HFFc6 (cell line): Measurements from ENCODE around the gene BFSP2. TPM values are rescaled to one million over a fixed set of nuclear protein-coding genes. Genes with fewer than 3 reads are reported as not detected.

Experiments
- DNase-seq: peaks from one replicate; pipeline ENCODE4 v3.0.0-alpha.2; 2018
- H3K27ac Mint-ChIP-seq: 2 replicates; pipeline ENCODE4 v1.8.0; 2020; ENCODE audit warnings: mild to moderate bottlenecking, mixed read lengths
- H3K27me3 Mint-ChIP-seq: 2 replicates; pipeline ENCODE4 v1.8.0; 2021; ENCODE audit warnings: mild to moderate bottlenecking, moderate library complexity, mixed read lengths; ENCODE audit not compliant: insufficient read depth
- H3K36me3 Mint-ChIP-seq: 2 replicates; pipeline ENCODE4 v1.8.0; 2021; ENCODE audit warnings: low read depth, mixed read lengths
- H3K4me1 Mint-ChIP-seq: 2 replicates; pipeline ENCODE4 v1.8.0; 2020; ENCODE audit warnings: low read depth, mixed read lengths
- H3K4me3 Mint-ChIP-seq: 2 replicates; pipeline ENCODE4 v1.8.0; 2020; ENCODE audit warnings: mild to moderate bottlenecking, moderate library complexity, mixed read lengths
- H3K9me3 Mint-ChIP-seq: 2 replicates; pipeline ENCODE4 v1.8.0; 2020; ENCODE audit warnings: mild to moderate bottlenecking, mixed read lengths
- total RNA-seq, 6 experiments: library from RNA; stranded (reverse); fragmentation: NEBNext Ultra II Directional; extraction: Animal tissue kit (Norgen Biotek cat#: 25700); gene quantifications; 2 replicates in 1 of 6; 3 replicates in 5 of 6; pipeline ENCODE4 v1.2.3, GENCODE V29; 2021
- TF ChIP-seq, protein P1 (sequence below): fragments of 200-600 bp; sonication (generic); IDR thresholded peaks from 2 replicates; pipeline ENCODE4 v1.5.0; 2021; ENCODE audit warnings: antibody characterized with exemption, mild to moderate bottlenecking

BFSP2 gene
- total RNA-seq, 6 experiments from 2014 or later = not detected

DNA sequence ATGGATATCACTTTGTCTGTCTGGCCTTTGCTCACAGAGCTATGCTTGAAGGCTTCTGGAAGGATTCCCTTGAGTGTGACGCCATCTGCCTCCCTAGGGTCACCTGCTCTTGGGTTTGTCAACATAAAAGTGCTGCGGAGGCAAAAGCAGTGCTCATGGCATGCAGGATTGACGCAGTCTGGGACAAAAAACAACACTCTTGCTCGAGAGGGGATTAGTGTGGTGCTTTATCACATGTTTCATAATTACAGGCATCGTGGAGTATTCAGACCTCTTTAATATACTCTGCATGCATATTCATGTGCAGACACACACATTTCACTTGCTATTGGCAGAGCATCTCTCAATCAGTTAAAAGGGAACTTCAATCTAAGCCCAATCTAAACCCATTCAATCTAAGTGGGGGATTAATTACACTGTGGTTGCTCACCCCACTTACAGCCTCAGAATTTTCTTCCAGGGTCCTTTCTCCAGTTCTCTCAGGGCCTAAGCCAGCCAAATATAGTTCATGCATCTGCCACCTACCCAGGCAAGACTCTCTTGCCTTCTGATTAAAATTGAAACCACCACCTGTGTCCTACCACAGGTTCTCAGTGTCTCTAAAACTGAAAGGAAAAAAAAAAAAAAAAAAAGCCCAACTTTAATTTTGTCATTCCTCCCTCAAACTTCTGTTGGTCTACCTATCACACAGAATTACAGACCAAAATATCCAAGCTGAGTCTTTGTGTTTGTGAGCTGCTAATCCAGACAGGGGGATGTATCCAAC, 75.6 kb downstream of the BFSP2 start:
- Mint-ChIP-seq H3K36me3 (no peaks in the 10 kb centered on the region), H3K4me3 (no peak overlapping the region), H3K4me1 (peaks cover 14% of the 10 kb centered on the region), H3K27me3 (peaks cover 17% of the 10 kb centered on the region), H3K9me3 (no peaks in the 10 kb centered on the region), H3K27ac (no peak overlapping the region)
- DNase-seq = no peak
- TF ChIP-seq, protein P1, sequence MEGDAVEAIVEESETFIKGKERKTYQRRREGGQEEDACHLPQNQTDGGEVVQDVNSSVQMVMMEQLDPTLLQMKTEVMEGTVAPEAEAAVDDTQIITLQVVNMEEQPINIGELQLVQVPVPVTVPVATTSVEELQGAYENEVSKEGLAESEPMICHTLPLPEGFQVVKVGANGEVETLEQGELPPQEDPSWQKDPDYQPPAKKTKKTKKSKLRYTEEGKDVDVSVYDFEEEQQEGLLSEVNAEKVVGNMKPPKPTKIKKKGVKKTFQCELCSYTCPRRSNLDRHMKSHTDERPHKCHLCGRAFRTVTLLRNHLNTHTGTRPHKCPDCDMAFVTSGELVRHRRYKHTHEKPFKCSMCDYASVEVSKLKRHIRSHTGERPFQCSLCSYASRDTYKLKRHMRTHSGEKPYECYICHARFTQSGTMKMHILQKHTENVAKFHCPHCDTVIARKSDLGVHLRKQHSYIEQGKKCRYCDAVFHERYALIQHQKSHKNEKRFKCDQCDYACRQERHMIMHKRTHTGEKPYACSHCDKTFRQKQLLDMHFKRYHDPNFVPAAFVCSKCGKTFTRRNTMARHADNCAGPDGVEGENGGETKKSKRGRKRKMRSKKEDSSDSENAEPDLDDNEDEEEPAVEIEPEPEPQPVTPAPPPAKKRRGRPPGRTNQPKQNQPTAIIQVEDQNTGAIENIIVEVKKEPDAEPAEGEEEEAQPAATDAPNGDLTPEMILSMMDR = no peak

DNA sequence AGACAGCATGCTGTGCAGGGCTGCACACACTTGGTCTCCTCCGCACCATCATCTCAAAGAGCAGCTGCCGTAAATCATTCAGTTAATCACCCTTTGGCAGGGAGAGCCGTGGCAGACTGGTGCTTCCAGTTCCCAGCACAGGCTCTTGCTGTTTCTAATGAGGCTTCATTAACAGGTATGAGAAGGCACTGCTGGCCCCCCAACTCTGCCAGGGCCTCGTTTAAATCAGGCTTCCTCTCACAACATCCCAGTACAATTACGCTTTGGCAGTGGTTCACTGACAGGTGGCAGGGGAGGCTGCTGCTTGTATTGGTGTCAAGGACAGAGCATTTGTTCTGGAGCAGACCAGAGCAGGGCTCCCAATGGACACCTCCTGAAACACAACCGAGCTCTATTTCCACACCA, 77.1 kb downstream of the BFSP2 start:
- Mint-ChIP-seq H3K27me3 (peaks cover 10% of the 10 kb centered on the region), H3K36me3 (no peaks in the 10 kb centered on the region), H3K4me3 (no peak overlapping the region), H3K4me1 (peaks cover 14% of the 10 kb centered on the region), H3K9me3 (no peaks in the 10 kb centered on the region), H3K27ac (no peak overlapping the region)
- TF ChIP-seq, protein P1 = no peak
- no peak for DNase-seq

DNA sequence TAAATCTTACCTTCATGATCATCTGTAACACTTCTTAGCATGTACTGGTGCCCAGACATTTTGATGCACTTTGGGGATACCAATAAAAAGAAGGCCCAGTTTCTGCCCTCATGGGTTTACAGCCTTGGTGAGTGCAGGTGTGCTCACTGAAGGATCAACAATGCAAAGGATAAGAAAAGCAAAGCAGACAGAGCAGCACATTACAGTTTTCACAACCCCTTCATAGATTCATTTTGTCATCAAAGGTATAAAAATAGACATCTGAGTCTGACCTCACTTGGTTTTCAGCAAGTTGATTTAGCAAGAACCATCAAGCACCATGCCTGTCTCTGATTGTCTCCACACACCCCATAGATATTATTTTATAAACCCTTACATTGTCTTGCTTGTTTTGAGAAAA, 77.6 kb downstream of the BFSP2 start:
- TF ChIP-seq, protein P1 = no peak
- no peak overlapping the region for H3K4me3 Mint-ChIP-seq
- H3K27me3 Mint-ChIP-seq = peaks cover 8% of the 10 kb centered on the region
- no peaks in the 10 kb centered on the region for H3K9me3 Mint-ChIP-seq
- H3K27ac Mint-ChIP-seq = no peak overlapping the region
- peaks cover 14% of the 10 kb centered on the region for H3K4me1 Mint-ChIP-seq
- no peak for DNase-seq
- no peaks in the 10 kb centered on the region for H3K36me3 Mint-ChIP-seq

DNA sequence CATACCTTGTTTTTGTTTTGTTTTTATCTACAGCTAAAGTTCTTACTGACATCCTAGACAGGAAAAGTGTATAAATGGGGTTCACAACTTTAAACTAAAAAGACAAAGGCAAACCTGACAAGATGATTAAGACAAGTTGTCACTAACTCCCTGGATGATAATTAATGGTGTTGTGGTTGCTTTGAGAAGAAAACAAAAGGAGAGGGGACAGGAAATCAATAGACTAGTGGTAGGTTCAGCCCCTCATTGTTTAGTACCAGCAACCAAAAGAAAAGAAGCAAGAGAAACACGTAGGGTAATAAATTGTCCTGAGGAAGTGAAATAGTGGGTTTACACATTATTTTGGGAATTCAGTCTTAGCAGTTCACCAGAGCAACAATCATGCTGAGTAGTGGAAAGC, 78.8 kb downstream of the BFSP2 start:
- DNase-seq = no peak
- peaks cover 8% of the 10 kb centered on the region for H3K27me3 Mint-ChIP-seq
- TF ChIP-seq, protein P1 = no peak
- peaks cover 14% of the 10 kb centered on the region for H3K4me1 Mint-ChIP-seq
- H3K27ac Mint-ChIP-seq = no peak overlapping the region
- no peaks in the 10 kb centered on the region for H3K36me3 Mint-ChIP-seq
- no peaks in the 10 kb centered on the region for H3K9me3 Mint-ChIP-seq
- no peak overlapping the region for H3K4me3 Mint-ChIP-seq

DNA sequence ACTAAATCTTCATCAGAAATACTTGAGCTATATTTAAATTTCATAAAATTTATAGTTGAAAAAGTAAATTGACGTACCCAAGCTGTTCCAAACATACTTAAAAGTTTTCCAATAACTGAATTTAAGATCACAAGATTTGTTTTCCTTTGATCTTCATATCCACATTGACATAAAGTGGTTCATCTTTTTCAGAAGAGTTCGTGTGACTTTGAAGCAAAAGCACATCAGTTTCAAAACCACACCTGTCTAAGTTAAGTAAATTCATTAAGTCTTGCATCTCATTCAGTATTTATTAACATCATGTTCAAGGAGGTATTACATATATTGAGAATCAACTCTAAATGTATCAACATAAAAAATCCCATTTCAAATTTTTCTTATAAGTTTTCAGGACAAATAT, 79.5 kb downstream of the BFSP2 start:
- Mint-ChIP-seq H3K4me1 (peaks cover 8% of the 10 kb centered on the region), H3K9me3 (no peaks in the 10 kb centered on the region), H3K27ac (no peak overlapping the region), H3K27me3 (peaks cover 8% of the 10 kb centered on the region), H3K36me3 (no peaks in the 10 kb centered on the region), H3K4me3 (no peak overlapping the region)
- TF ChIP-seq, protein P1 = no peak
- no peak for DNase-seq
